GM19328 (cell line): ENCODE results near the gene CLEC20A.

ENCODE experiments used
- ATAC-seq: cut with Tn5 transposase; IDR thresholded peaks from one replicate; pipeline ENCODE4 v1.9.1; 2021; ENCODE audit warnings: mild to moderate bottlenecking, moderate library complexity; ENCODE audit not compliant: unreplicated experiment

Gene CLEC20A

DNA sequence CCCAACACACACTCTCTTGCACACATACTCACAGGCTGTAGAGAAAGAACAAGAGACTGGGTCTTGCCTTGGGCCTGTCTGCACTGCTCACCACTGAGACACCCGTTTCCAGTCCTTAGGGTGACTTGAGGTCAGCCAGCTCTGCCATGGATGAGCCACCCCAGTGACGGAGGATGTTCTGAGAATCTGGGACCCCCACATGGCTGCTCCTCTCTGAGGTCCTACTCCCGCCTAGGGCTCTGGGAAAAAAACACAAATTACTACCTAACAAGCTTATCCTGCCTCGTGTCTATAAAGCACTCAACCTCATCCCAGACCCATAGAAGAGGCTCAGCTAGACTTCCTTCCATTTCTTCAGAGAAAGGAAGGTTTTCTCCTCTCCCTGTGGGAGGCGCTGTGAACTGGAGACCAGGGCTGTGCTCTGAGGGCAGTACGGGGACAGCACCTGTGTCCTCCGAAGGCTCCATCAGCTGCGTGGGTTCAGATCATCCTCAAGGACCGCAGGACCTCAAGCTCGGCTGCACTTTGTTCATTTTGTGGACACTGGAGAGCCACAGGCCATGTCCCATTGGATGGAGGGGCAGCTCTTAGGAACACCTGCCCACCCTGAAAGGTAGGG lies 4.3 kb upstream of the CLEC20A start:
- no peak for ATAC-seq

DNA sequence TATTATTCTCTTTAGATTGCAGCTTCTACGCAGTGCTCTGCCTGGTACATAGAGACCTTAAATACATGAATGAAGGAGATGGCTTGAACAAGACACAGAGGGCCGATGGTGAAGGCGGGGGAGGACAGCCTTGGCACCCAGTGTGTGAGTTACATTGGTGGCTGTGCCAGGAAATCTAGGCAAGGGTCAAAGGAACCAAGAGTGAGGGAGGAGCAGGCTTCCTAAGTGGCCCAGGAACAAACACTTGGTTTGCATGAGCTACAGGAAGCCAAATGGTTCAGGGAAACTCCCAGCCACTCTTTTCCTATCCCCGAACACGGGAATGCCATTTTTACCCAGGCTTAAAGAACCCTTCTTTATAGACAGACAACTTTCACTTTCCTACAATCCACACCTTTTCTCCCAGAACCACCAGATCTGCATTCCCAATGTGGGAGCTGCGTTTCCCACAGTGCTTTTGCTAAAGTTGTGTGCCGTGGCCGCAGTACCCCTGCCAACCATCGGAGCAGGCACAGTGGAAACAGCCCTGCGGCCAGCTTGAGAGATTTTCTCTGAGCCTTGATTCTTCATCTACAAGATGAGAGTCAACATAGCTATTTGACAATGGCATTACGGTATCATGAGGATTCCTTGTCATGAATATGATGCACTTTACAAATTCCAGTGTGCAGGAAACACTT lies 3.5 kb upstream of the CLEC20A start:
- no peak for ATAC-seq

DNA sequence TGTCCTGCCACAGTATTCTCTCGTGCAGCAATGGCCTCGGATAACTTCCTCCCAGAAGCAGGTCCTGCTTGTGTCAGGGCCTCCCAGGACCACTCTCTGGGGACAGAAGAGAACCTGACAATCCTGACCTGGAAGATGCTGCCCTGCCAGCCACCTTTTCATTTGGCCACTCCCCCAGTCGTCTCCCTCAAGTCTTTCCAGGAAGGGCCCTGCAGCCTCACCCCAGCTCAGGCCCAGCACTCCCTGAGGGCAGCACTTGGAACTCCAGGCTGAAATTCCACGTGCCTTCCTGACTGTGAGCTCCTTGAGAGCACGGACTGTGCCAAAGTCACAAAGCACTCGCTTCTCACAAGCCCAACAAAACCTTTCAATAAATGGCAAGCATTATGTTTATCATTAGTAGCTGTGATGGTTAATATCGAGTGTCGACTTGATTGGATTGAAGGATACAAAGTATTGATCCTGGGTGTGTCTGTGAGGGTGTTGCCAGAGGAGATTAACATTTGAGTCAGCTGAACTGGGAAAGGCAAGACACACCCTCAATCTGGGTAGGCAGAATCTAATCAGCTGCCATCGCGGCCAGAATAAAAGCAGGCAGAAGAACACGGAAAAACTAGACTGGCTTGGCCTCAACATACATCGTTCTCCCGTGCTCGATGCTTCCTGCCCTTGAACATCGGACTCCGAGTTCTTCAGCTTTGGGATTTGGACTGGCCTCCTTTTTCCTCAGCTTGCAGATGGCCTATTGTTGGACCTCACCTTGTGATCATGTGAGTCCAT lies 2.3 kb upstream of the CLEC20A start:
- ATAC-seq, result no peak

DNA sequence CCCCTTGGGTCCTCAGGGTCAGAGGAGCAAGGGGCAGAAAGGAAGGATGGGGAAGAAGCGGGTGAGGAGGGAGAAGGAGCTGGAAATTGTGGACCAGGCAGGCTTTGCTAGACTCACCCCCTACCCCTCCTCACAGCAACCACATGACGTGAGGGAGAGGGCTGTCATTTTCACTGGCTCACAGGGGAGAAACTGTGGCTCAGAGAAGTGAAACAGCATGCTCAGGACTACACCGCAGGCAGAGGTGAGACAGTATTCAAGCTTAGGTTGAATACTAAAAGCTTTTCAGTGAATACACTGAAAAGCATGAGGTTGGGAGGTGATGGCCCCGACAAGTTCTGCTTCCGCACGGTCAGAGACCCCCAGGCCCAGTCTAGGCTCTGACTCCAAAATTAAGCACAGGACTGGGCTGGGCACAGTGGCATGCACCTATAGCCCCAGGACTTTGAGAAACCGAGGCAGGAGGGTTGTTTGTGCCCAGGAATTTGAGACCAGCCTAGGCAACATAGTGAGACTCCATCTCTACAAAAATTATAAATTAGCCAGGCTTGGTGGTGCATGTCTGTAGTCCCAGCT lies 1.2 kb upstream of the CLEC20A start:
- ATAC-seq, result no peak

DNA sequence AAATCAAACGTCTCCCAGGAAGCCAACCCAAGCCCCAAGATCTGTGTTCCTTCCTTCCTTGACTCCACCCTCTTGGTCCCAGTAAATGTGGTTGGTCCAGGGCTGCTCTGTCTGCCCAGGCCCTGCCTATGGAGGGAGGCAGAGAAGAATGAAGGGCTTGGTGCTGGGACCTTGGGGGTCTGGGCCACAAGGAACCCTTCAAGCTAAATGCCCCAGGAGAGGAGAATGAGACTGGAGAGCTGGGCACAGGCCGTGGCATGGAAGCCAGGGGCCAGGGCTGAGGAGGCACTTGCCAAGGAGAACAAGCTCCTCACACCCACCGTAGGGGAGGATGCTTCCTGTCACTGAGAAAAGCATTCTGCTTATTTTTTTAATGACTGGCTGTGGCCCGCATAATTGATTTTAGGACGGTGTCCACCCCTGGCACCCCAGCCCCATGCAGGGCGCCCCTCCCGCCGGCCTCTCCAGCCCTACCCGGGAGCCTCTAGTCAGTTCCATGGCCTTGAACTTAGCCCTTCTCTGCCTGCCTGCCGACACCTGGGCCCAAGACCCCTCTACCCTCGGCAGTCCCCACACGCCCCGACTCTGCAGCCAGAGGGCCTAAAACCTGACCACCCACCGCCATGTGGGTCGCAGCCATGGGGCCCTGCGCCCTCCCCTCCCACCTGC lies 889 bp downstream of the CLEC20A start:
- no peak for ATAC-seq

DNA sequence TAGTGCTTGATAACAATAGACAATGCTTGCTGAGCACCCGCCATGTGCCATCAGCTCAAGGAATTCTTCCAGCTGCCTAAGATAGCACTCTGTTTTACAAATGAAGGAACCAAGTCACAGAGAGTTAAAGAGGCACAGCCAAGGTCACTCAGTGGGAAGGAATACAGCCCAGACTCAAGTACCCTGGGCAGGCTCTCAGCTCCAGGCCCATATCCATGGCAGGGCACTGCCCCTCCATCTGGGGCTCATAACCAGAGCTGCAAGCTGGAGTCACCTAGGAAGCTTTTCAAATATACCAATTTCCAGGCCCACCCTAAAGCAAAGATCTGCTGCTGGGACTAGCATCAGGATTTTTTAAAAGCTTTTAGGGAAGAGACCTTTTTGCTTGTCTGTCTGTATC lies 1.6 kb downstream of the CLEC20A start:
- ATAC-seq, result no peak

DNA sequence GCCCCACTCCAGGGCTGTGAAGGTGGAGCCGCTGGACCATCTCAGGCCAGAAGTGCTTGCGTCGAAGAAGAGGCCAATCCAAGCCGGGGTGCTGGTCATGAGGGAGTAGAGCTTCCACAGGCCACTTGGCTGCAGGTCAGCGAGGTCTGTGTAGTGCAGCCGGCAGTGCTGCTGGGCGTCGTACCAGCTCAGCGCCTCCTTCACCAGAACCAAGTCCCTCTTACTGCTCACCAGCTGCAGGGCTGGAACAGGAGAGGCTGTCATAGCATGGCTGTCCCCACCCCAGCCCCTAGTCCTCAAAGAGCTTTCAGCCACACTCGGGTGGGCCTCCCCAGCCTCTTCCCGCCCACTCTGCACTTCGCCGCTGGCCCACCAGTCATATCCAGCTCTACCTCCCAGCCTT lies 2.2 kb downstream of the CLEC20A start:
- no peak for ATAC-seq

DNA sequence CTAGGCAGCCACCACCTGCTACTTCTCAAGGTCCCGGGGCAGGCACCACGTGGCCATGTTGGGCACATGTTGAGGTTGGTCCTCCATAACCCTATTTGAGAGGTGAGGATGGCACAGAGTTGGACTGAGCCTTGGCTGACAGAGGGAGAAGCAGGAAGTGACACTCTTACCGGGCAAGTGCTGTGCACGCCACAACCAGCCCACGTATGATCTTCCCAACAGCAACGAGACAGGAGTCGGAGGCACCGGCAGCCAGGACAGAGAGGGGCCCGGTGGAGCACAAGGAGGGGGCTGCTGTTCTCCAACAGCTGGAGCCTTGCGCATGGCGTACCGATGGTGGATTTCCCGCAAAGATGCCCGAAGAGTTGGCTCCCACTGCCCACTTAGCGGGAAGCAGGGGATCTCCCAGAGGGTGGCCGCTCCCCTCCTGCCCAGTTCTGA lies 3.4 kb downstream of the CLEC20A start:
- ATAC-seq, result no peak

DNA sequence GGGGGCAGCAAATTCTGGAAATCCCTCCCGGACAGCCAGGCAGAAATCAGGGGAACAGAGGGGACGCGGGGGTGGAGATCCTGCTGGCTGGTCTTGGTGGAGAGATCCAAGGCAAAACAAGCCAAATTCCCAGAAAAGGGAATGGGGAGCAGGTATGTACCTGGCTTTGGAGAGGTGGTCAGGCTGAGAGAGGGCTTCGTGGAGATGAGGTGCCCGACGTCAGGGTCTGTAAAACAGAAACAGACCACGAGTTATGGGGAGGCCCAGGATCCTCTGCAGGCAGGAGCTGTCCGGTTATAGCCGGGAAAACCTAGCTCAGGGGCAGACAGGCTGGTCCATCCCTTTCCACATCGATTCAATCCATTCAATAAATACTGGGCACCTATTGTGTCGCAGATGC lies 4.4 kb downstream of the CLEC20A start:
- ATAC-seq, result no peak

DNA sequence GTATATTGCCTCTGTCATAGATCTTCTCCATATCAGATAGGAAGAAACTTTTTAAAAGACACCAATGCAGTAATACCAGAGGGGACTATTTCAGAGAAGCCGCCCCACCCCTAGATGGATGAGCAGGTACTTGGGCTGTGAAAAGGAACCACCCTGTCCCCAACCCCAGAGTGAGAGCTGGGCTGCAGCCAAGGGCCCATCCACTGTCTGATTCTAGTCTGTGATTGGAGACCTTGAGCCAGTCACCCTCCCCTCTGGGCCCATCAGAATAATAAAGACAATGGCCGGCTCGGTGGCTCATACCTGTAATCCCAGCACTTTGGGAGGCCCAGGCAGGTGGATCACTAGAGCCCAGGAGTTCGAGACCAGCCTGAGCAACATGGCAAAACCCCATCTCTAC lies 5.0 kb downstream of the CLEC20A start:
- ATAC-seq, result no peak

DNA sequence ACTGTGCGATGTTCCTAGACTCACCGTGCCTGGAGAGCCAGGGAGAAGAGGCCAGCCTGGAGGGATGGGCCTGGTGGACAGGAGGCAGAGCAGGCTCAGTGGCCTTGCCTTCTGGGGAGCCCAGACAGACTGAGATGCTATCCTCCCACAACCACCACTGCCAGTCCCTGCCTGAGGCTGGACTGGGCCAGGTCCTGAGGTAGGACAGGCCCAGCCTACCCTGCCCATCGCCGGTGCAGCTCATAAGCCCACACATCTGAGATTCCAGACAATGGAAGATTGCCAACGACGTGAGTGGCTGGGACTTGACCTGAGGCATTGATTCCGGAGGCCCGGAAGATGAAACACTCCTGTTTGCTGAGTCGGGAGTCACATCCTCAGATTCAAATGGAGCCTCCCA lies 5.8 kb downstream of the CLEC20A start:
- ATAC-seq, result no peak

DNA sequence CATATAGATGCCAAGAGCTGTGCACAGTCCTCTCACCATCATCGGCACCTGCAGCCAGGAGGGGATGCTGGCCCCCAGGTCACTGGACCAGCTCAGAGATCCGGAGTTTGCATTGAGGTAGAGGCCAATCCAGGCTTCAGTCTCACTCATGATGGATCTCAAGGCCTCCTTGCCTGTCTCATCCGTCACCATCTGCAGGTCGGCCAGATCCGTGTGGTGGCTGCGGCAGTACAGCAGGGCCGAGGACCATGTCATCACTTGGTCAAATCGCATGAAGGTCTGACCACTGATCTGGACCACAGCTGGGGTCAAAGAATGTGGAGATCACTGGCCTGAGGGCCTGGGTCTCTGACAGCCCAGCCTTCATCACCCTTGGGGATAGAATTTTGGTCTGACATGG lies 6.6 kb downstream of the CLEC20A start:
- ATAC-seq, result no peak

DNA sequence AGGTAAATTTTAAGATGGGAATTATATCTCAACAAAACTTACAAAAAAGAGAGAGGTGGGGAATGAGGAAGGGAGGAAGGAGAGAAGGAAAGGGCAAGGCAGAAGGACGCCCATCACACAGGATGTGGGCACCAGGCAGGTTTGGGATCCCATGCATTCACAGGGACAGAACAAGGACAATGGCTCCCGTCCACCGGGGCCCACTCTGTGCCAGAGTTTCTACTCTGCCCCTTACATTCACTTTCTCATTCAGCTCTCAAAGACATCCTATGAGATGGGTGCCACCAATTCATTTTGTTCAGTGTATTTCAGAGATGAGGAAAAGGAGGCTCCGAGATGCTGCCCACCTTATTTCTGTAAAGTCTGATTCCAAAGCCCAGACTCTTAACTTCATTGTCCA lies 7.4 kb downstream of the CLEC20A start:
- ATAC-seq, result no peak

DNA sequence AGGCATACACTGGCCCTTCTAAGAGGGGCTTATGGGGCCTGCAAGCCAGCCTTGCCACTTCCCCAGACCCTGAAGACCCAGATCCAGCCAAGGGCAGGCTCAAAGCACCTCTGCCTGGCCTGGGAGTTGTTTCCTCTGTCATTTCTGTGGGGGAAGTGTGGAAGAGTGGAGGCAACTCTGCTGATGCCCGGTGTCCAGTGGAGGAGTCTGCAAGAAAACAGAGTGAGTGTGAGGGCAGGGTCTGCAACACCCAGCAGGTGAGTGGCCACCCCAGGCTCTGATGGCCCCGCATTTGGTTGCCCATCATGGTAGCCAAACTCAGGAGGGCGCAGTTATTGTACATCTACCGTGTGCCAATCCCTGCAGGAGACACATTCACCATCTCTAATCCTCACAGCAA lies 8.4 kb downstream of the CLEC20A start:
- no peak for ATAC-seq

DNA sequence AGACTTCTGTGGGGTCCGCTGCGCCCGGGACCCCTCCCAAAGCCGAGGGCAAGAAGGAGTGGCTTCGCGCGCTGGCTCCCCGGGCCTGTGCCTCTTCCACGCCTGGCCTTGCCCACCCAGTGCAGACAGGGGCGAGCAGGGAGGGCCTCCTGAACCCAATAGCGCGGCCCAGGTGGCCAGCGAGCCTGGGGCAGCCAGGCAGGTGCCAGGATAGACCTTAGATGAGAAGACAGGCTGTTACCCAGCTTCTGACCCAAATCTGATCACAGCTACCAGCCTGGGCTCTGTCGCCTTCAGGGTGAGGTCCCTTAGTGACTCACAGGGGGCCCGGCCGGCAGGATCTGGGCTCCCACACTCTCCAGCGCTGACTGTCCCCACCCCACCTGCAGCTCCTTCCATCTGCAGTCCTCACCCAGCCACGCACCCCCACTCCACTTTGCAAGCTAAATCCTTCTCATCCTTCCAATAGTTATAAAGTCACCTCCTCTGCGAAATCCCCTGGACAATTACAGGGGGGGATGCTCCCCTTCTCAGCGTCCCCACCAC lies 9.6 kb downstream of the CLEC20A start:
- ATAC-seq, result no peak

DNA sequence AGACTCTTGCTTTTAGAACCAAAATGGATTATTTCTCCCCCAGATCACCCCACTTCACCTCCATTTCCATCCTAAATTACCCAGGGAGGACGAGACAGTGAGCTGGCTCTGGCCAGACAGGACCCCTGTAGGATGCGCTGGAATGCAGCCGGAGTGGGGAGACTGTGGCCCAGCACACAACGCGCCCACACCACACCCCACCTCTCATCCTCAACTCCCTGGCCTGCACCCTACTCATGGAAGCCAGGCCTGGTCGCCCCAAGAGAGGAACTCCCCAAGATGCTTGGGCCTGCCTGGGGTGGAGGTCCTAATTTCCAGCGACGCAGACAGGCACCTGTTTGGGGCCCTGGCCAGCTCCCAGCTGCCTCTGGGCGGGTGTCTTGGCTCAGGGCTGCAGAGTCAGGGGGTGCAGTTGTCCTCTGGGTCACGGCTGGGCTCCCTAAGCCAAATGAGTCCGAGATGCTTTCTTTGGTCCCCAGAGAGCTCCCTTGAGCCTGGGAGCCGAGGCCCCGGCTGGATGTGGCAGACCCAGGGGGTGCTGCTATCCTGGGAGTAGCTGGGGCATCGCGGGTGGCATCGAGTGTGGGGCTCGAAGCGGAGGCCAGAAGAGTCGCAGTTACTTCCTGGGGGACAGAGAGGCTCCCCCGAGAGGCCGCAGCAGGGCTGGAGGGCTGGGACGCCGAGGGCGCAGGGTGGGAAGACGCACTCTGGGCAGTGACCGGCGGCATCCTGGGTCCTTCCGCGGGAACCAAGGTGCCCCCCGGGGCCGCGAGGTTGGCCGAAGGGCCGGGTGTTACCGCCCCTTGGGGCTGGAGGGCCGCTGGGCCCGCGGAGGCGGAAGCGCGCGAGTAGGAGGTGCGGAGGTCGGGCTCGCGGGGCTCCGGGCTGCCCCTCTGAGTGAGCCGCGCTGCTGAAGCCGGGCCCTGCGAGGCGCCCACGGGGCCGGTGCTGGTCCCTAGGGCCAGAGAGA lies 10.4 kb downstream of the CLEC20A start:
- no peak for ATAC-seq

DNA sequence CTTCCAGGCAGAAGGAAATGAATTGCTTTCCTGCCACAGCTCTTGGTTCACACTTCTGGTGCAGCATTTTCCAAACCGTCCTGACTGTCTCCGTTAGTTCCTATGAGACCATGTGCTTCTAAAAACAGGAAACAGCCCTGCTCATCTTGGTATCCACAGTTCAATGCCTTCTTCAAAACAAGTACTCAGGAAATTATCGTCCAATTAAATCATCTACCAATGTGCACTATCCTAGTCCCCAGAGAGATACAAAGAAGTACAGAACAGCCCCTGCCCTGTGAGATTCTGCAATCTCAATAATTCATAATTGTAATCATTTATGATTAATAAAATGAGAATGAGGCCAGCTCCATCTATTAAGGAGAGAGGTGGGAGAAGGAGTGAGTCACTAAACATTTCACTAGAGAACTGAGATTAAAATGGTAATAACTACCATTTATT lies 11.2 kb downstream of the CLEC20A start:
- ATAC-seq, result no peak

DNA sequence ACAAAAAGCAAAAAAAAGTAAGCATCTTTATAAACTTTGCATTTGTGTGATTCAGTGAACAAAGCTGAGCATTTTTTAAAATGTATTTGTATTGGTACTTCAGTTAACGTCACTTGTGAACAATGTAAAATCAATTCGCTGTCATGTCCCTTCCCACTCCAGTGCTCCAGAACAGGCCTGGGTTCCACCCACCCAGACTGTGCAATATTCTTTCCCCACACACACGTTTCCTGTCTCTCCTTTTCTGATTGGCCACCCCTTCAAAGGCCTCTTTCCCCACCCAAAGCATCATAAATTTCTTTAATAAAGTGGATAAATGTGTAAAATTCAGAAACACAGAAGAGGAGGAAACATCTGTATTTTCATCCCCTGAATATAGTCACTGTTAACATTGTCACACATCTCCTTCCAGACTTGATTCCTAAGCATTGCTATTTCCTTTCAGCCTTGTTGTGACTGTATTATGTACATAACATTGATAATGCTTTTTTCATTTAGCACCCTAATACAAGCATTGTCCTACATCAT lies 12.0 kb downstream of the CLEC20A start:
- no peak for ATAC-seq

DNA sequence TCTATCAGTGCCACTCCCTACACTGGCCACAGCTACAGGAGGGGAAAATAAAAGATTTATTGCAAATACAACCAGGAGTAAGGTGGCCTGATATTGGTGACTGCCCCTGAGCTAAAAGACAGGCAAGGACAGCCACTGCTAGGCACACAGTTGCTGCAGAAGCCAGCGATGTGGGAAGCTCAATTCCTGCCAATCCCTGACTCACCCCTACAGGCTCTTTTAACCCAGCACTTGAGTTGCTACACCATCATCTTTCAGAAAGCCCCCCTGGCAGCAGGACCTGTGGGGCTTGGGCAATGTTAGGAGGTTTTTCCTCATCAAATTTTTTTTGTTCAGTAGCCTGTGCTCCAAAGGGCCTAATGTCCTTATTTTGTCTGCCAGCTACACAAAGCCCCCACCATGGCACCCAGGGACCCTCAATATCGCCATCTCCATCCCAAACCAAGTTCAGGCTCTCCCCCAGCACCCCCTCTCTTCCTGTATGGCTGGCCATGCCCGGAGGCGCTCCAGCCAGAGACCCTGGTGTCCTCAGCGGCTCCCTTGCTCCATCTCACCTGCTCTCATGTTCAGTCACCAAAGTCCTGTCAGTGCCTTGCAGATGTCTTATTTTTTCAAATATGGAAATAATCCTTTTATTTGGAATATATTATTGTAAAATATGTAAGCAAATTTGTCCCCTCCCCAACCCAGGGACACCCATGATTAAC lies 13.4 kb downstream of the CLEC20A start:
- no peak for ATAC-seq
